Sigmoid colon (tissue), 3 donors: ENCODE data around the gene CDKN1A.

ENCODE experiments used
- POLR2A ChIP-seq, 2 donors: fragments of 450-650 bp; IDR thresholded peaks; one replicate each; pipeline ENCODE4 v1.6.1; 2016; ENCODE audit warnings: antibody characterized with exemption in 2 of 2, mild to moderate bottlenecking in 2 of 2, moderate library complexity in 2 of 2
- TF ChIP-seq, protein P1 (sequence below), 4 experiments: fragments of 450-650 bp in 3 of 4; fragments of 200-600 bp in 1 of 4; IDR thresholded peaks; one replicate each; pipeline ENCODE4 v1.5.1; 2016 to 2019; ENCODE audit warnings: antibody characterized with exemption in 4 of 4, mild to moderate bottlenecking in 3 of 4, moderate library complexity in 2 of 4

DNA sequence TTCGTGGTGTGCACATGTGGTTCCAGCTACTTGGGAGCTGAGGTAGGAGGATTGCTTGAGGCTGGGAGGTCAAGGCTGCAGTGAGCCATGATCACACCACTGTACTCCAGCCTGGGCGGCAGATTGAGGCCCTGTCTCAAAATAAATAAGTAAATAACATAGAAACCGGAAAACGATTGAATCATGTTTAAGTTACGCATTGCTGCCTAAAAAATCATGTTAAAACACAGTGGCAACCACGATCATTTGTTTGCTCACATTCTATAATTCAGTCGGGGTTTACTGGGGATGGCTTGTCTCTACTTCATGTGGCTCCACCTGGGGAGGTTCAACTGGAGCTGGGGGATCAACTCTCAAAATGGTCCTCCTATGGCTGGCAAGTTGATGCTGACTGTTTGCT lies 8.2 kb upstream of the CDKN1A start:
- TF ChIP-seq, protein P1, sequence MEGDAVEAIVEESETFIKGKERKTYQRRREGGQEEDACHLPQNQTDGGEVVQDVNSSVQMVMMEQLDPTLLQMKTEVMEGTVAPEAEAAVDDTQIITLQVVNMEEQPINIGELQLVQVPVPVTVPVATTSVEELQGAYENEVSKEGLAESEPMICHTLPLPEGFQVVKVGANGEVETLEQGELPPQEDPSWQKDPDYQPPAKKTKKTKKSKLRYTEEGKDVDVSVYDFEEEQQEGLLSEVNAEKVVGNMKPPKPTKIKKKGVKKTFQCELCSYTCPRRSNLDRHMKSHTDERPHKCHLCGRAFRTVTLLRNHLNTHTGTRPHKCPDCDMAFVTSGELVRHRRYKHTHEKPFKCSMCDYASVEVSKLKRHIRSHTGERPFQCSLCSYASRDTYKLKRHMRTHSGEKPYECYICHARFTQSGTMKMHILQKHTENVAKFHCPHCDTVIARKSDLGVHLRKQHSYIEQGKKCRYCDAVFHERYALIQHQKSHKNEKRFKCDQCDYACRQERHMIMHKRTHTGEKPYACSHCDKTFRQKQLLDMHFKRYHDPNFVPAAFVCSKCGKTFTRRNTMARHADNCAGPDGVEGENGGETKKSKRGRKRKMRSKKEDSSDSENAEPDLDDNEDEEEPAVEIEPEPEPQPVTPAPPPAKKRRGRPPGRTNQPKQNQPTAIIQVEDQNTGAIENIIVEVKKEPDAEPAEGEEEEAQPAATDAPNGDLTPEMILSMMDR (IDR thresholded peaks at IDR 0.05): no peak
- TF ChIP-seq POLR2A (IDR thresholded peaks at IDR 0.05): no peak
